Measurements from ENCODE around the gene TMCO2.

DNA sequence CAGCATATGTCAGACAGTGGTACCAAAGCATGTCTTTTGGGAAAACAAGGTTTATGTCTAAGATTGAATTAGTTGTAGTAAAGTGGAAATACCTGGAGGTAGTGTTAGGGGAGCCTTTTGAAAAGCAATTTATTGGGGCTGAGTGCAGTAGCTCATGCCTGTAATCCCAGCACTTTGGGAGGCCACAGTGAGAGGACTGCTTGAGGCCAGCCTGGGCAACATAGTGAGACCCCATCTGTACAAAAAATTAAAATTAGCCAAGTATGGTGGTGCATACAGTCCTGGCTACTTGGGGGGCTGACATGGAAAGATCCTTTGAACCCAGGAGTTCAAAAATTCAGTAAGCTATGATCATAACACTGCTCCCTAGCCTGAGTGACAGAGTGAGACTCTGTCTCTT is 17.6 kb downstream of the TMCO2 start:
- TF ChIP-seq, protein P1, sequence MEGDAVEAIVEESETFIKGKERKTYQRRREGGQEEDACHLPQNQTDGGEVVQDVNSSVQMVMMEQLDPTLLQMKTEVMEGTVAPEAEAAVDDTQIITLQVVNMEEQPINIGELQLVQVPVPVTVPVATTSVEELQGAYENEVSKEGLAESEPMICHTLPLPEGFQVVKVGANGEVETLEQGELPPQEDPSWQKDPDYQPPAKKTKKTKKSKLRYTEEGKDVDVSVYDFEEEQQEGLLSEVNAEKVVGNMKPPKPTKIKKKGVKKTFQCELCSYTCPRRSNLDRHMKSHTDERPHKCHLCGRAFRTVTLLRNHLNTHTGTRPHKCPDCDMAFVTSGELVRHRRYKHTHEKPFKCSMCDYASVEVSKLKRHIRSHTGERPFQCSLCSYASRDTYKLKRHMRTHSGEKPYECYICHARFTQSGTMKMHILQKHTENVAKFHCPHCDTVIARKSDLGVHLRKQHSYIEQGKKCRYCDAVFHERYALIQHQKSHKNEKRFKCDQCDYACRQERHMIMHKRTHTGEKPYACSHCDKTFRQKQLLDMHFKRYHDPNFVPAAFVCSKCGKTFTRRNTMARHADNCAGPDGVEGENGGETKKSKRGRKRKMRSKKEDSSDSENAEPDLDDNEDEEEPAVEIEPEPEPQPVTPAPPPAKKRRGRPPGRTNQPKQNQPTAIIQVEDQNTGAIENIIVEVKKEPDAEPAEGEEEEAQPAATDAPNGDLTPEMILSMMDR (IDR thresholded peaks at IDR 0.05; ENCODE audit: low read depth, low read length), result no peak
- TF ChIP-seq MYC (IDR thresholded peaks at IDR 0.05; ENCODE audit: low read depth, low read length), result no peak
- TF ChIP-seq POLR2A (IDR thresholded peaks at IDR 0.05; ENCODE audit: extremely low read depth, insufficient read length), result no peak
